ENCODE data around the gene ARFGEF2.

The ARFGEF2 gene

GRCh38 chr20:49052334-49052733, 130.8 kb downstream of the ARFGEF2 start:
- no peaks in the 10 kb centered on the region for H3F3A ChIP-seq (ENCODE audit: control insufficient read depth, insufficient read depth)
- H3K4me1 ChIP-seq (ENCODE audit: control insufficient read depth, low read length), result peaks cover 73% of the 10 kb centered on the region
- no peaks in the 10 kb centered on the region for H3K27me3 ChIP-seq (ENCODE audit: control insufficient read depth, low read length)
- peaks cover 100% of the 10 kb centered on the region for H3K79me2 ChIP-seq (ENCODE audit: control insufficient read depth, low read length)
- no peak overlapping the region for H3K27ac ChIP-seq (ENCODE audit: low read depth, low read length)
- peak overlapping the region; percentile 1; the same call in 1 of the 2 replicates for H3K4me3 ChIP-seq (ENCODE audit: low read length)
- TF ChIP-seq CTCF (IDR thresholded peaks at IDR 0.05; ENCODE audit: low read depth, low read length, poor library complexity, severe bottlenecking) (no peak), EZH2phosphoT487 (IDR thresholded peaks at IDR 0.05; ENCODE audit: borderline replicate concordance, low read length) (no peak)
- H4K20me1 ChIP-seq (ENCODE audit: control insufficient read depth, insufficient read depth, low read depth, low read length), result peaks cover 55% of the 10 kb centered on the region
- H3K4me2 ChIP-seq (ENCODE audit: low read length), result peak overlapping the region; percentile 13
- peaks cover 86% of the 10 kb centered on the region for H3K36me3 ChIP-seq (ENCODE audit: control insufficient read depth, low read length)
- no peaks in the 10 kb centered on the region for H3K9me2 ChIP-seq (replicated peaks; ENCODE audit: control insufficient read depth, low read length)
- H3K9me3 ChIP-seq (ENCODE audit: control insufficient read depth, insufficient read depth, low read length), result no peaks in the 10 kb centered on the region

GRCh38 chr20:49054056-49054643, 132.6 kb downstream of the ARFGEF2 start:
- no peak for TF ChIP-seq EZH2phosphoT487 (IDR thresholded peaks at IDR 0.05; ENCODE audit: borderline replicate concordance, low read length)
- TF ChIP-seq CTCF (IDR thresholded peaks at IDR 0.05; ENCODE audit: low read depth, low read length, poor library complexity, severe bottlenecking), result no peak
- peaks cover 40% of the 10 kb centered on the region for H4K20me1 ChIP-seq (ENCODE audit: control insufficient read depth, insufficient read depth, low read depth, low read length)
- no peaks in the 10 kb centered on the region for H3K27me3 ChIP-seq (ENCODE audit: control insufficient read depth, low read length)
- H3K9me3 ChIP-seq (ENCODE audit: control insufficient read depth, insufficient read depth, low read length), result no peaks in the 10 kb centered on the region
- H3K79me2 ChIP-seq (ENCODE audit: control insufficient read depth, low read length), result peaks cover 100% of the 10 kb centered on the region
- H3K4me2 ChIP-seq (ENCODE audit: low read length), result peak overlapping the region; percentile 9; the same call in 1 of the 2 replicates
- H3K4me3 ChIP-seq (ENCODE audit: low read length), result no peak overlapping the region
- H3K27ac ChIP-seq (ENCODE audit: low read depth, low read length), result no peak overlapping the region
- peaks cover 57% of the 10 kb centered on the region for H3K4me1 ChIP-seq (ENCODE audit: control insufficient read depth, low read length)
- peaks cover 3% of the 10 kb centered on the region; the same call in 1 of the 2 replicates for H3F3A ChIP-seq (ENCODE audit: control insufficient read depth, insufficient read depth)
- peaks cover 87% of the 10 kb centered on the region for H3K36me3 ChIP-seq (ENCODE audit: control insufficient read depth, low read length)
- no peaks in the 10 kb centered on the region for H3K9me2 ChIP-seq (replicated peaks; ENCODE audit: control insufficient read depth, low read length)

GRCh38 chr20:49063279-49063678, 141.8 kb downstream of the ARFGEF2 start:
- H3F3A ChIP-seq (ENCODE audit: control insufficient read depth, insufficient read depth), result peaks cover 11% of the 10 kb centered on the region; the same call in 1 of the 2 replicates
- peaks cover 67% of the 10 kb centered on the region for H3K79me2 ChIP-seq (ENCODE audit: control insufficient read depth, low read length)
- H3K4me3 ChIP-seq (ENCODE audit: low read length), result no peak overlapping the region
- peaks cover 82% of the 10 kb centered on the region for H3K36me3 ChIP-seq (ENCODE audit: control insufficient read depth, low read length)
- no peak overlapping the region for H3K4me2 ChIP-seq (ENCODE audit: low read length)
- H3K9me2 ChIP-seq (replicated peaks; ENCODE audit: control insufficient read depth, low read length), result no peaks in the 10 kb centered on the region
- H3K27ac ChIP-seq (ENCODE audit: low read depth, low read length), result no peak overlapping the region
- H3K9me3 ChIP-seq (ENCODE audit: control insufficient read depth, insufficient read depth, low read length), result no peaks in the 10 kb centered on the region
- TF ChIP-seq EZH2phosphoT487 (IDR thresholded peaks at IDR 0.05; ENCODE audit: borderline replicate concordance, low read length) (no peak), CTCF (IDR thresholded peaks at IDR 0.05; ENCODE audit: low read depth, low read length, poor library complexity, severe bottlenecking) (no peak)
- no peaks in the 10 kb centered on the region for H3K27me3 ChIP-seq (ENCODE audit: control insufficient read depth, low read length)
- H4K20me1 ChIP-seq (ENCODE audit: control insufficient read depth, insufficient read depth, low read depth, low read length), result peaks cover 10% of the 10 kb centered on the region; the same call in 1 of the 2 replicates
- no peaks in the 10 kb centered on the region for H3K4me1 ChIP-seq (ENCODE audit: control insufficient read depth, low read length)
